ENCODE results near the gene CCNY. TPM values are rescaled to one million over a fixed set of nuclear protein-coding genes. Genes with fewer than 3 reads are reported as not detected.

CCNY gene
- total RNA-seq, 3 donors from 2014 or later (not counting 1 experiment from before 2014, with no cell fraction given), result 71.0 to 87.2 (median 74.3) TPM

DNA sequence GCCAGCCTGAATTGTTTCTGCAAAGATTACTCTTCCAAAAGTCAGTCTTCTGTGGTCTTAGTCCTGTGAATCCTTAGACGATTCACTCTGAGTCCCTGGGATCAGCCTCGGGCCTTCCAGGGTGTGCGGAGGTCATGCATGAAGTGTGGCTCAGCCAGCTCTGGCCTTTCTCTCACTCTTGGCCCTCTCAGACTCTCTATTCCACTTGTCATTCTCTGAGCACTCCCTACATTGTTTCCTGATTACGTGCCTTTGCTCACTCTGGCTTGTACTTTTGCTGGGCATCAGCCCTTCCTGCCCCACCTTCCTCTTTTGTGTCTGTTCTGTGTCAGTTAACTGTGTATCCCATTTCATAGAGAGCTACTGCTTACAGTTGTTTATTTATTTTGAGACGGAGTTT lies 36.0 kb downstream of the CCNY start:
- Histone ChIP-seq H3K27ac (ENCODE audit: low read length) (no peak overlapping the region), H3K9me3 (ENCODE audit: control insufficient read depth, insufficient read depth, low read length) (no peaks in the 10 kb centered on the region), H3K4me3 (ENCODE audit: low read length) (no peak overlapping the region), H3K36me3 (ENCODE audit: control insufficient read depth, insufficient read depth, low read length) (no peaks in the 10 kb centered on the region), H3K4me1 (ENCODE audit: control insufficient read depth, insufficient read depth, low read length) (peaks cover 28% of the 10 kb centered on the region), H3K27me3 (ENCODE audit: control insufficient read depth, insufficient read depth, low read length) (no peaks in the 10 kb centered on the region)
- intact Hi-C loops (cut with micrococcal nuclease), result no loop called here
- 60% methylated on average over 5 of the region's 5 CpGs for WGBS (ENCODE audit: insufficient coverage)
- Mint-ChIP-seq H3K4me3 (no peak overlapping the region), H3K27me3 (ENCODE audit: low read depth in 2 of 2) (no peaks in the 10 kb centered on the region), H3K9me3 (no peaks in the 10 kb centered on the region), H3K36me3 (no peaks in the 10 kb centered on the region), H3K27ac (peak overlapping the region in 1 of 2 donors; percentile 37), H3K4me1 (peaks cover 73 to 85% of the 10 kb centered on the region in 2 donors)
- TF ChIP-seq CTCF (IDR thresholded peaks at IDR 0.05), result no peak
- no peak for DNase-seq
- no peak for ATAC-seq

DNA sequence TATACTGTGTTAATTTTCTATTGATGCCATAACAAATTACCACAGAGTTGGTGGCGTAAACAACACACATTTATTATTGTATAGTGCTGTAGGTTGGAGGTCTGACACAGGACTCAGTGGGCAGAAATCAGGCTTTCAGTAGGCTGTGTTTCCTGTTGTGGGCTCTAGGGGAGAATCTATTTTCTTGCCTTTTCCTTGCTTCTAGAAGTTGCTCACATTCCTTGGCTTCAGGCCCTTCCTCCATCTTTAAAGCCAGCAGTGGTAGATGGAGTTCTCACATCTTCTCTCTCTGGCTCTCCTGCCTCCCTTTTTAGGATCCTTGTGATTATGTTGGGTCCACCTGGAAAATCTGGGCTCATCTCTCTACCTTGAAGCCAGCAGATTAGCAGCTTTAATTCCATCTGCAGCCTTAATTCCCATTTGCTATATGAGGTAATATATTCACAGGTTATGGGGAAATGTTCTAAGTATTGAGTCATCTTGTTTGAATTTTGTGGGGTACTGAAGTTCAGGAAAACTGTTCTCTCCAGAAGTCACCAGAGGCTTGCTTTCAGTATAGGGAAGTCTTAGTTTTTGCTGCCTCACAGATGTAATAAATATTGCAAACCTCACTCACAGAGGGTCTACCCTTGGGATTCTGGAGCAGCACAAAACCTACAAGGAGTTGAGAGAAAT lies 38.9 kb downstream of the CCNY start:
- H3K36me3 Mint-ChIP-seq, result no peaks in the 10 kb centered on the region
- Histone ChIP-seq H3K27ac (ENCODE audit: low read length) (no peak overlapping the region), H3K4me1 (ENCODE audit: control insufficient read depth, insufficient read depth, low read length) (peaks cover 32% of the 10 kb centered on the region), H3K9me3 (ENCODE audit: control insufficient read depth, insufficient read depth, low read length) (no peaks in the 10 kb centered on the region), H3K4me3 (ENCODE audit: low read length) (no peak overlapping the region), H3K27me3 (ENCODE audit: control insufficient read depth, insufficient read depth, low read length) (no peaks in the 10 kb centered on the region), H3K36me3 (ENCODE audit: control insufficient read depth, insufficient read depth, low read length) (no peaks in the 10 kb centered on the region)
- no peak for ATAC-seq
- H3K4me3 Mint-ChIP-seq, result no peak overlapping the region
- no peak for TF ChIP-seq CTCF (IDR thresholded peaks at IDR 0.05)
- H3K27ac Mint-ChIP-seq, result peak overlapping the region in 1 of 2 donors; percentile 8
- no peak for DNase-seq
- H3K4me1 Mint-ChIP-seq, result peaks cover 79 to 93% of the 10 kb centered on the region in 2 donors
- no CpG with 5 or more reads among the region's 1 CpG for WGBS (ENCODE audit: insufficient coverage)
- no peaks in the 10 kb centered on the region for H3K27me3 Mint-ChIP-seq (ENCODE audit: low read depth in 2 of 2)
- H3K9me3 Mint-ChIP-seq, result no peaks in the 10 kb centered on the region
- intact Hi-C loops (cut with micrococcal nuclease), result no loop called here

GRCh38 chr10:35377050-35377728 lies 40.9 kb downstream of the CCNY start:
- intact Hi-C loops (cut with micrococcal nuclease), result no loop called here
- Mint-ChIP-seq H3K27me3 (ENCODE audit: low read depth in 2 of 2) (no peaks in the 10 kb centered on the region), H3K27ac (no peak overlapping the region), H3K4me1 (peaks cover 74 to 88% of the 10 kb centered on the region in 2 donors), H3K36me3 (no peaks in the 10 kb centered on the region), H3K4me3 (no peak overlapping the region), H3K9me3 (no peaks in the 10 kb centered on the region)
- Histone ChIP-seq H3K9me3 (ENCODE audit: control insufficient read depth, insufficient read depth, low read length) (no peaks in the 10 kb centered on the region), H3K27ac (ENCODE audit: low read length) (no peak overlapping the region), H3K36me3 (ENCODE audit: control insufficient read depth, insufficient read depth, low read length) (no peaks in the 10 kb centered on the region), H3K4me1 (ENCODE audit: control insufficient read depth, insufficient read depth, low read length) (peaks cover 23% of the 10 kb centered on the region), H3K4me3 (ENCODE audit: low read length) (no peak overlapping the region), H3K27me3 (ENCODE audit: control insufficient read depth, insufficient read depth, low read length) (no peaks in the 10 kb centered on the region)
- ATAC-seq, result peak in 1 of 3 donors; percentile 19
- no CpG with 5 or more reads among the region's 5 CpGs for WGBS (ENCODE audit: insufficient coverage)
- no peak for DNase-seq
- TF ChIP-seq CTCF (IDR thresholded peaks at IDR 0.05), result no peak
